SIG-M5 treated with dmso at 0.1 percent for 504 hours (cell line): Measurements from ENCODE around the gene NRP1.
A peak's percentile ranks its signal among the peaks of the same experiment; 100 is the strongest.
"Not testable (repeated sequence)": the region's sequence is repeated elsewhere in the genome, so short reads cannot be mapped to it uniquely, and the experiment has no call there.

ENCODE experiments used
- DNase-seq: peaks from one replicate; lab custom pipeline; 2025; ENCODE audit not compliant: unreplicated experiment; lab: John Stamatoyannopoulos, UW

The NRP1 gene

DNA sequence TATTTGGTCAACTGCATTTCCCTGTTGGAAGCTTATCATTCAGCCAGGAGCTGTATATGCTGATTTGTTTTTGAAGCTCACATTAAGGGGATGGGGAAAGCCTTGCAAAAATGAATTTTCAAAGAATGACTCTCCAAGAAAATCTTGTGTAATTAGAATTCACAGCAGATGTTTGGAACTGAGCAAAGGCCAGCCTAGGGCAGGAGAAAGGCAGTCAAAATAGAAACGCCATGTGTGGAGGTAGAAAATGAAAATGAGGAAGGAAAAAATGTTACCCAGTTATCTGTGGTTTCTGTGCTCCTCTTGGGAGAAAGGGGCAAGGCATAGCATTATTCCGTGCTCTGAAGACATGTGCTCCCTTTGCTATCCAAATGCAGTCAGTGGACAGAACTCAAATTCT lies 93.5 kb downstream of the NRP1 start:
- DNase-seq, result peak; percentile 40

DNA sequence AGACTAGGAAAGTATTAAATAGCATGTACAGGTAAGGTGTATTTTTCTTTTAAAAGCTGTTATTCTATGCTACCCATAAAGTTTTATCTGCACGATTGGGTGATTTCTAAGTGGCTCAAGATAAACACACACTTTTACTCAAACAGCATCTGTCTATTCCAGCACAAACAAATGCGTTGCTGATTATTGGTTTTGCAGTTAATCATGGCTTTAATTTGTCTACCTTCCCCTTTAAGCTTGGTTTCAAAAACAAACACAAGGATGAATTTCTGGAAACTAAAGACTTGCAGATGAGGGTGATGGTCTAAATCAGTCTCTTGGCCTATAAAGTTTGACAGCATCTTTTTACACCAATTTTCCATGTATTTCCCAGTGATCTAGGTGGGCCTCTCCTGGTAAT lies 94.2 kb downstream of the NRP1 start:
- DNase-seq, result no peak

DNA sequence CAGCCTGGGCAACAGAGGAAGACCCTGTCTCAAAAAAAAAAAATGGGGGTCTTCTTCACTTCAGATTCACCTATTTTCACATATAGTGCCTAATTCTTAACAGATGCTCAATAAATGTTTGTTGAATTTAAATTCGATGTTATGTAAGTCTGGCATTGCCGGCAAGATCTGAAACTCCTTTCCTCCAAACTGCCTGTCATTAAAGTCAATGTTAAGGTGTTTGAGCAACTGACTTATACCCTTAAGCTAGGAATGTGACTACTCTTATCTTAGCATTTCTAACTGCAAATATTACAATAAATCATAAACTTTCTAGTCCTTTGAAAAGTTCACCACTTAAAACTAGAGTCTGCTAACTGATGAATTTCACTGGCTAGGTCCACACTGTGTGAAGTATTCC lies 95.2 kb downstream of the NRP1 start:
- DNase-seq, result no peak

DNA sequence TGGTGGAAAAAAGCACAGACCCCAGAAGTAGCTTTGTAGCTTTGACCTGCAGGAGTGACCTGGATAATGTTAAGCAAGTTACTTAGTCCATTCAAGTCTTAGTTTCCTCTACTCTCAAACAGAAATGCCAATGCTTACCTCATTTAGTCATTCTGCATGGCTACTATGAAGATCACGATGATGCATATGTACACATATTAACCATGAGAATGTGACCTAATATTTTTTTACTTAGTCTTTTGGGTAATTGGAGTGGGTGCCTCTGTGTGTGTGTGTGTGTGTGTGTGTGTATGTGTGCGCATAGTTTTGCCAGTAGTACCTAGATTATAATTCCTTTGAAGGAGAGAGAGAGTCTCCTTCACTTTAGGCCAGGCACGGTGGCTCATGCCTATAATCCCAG lies 95.8 kb downstream of the NRP1 start:
- no peak for DNase-seq

DNA sequence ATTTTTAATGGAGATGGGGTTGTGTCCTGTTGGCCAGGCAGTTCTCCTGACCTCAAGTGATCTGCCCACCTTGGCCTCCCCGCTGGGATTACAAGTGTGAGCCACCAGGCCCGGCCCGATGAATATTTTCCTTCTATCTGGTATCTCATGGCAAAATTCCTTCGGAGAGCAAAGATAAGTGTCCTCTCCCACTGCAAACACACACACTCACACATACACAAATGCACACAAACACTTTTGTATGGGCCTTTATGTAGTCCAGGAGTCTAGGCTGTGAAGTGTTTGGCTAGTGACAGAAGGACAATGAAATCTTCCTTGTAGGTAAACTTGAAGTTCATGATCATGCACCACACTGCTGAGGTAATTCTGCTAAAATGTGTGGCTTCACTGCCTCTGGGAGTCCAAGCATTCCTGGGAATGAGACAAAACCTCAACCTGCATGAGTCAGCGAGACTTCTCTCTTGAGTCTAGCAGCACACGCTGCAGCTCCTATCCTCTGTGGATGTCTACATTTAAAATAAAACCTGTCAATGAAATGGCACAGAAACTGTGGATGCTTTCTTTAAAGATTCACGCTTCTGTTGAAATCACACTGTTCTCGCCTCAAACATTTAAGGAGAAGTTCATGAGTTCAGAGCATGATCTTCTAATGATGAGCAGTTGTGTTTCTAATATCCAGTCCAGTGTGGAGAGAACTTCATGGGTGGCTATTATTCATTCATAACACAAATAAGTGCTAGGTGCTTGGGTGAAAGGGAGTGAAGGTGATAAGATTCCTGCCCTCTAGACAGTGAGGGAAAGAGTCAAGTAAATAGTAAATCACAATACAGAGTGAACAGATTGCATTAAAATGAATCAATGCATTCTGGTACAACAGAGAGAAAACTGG lies 96.5 kb downstream of the NRP1 start:
- DNase-seq, result peak; percentile 10

DNA sequence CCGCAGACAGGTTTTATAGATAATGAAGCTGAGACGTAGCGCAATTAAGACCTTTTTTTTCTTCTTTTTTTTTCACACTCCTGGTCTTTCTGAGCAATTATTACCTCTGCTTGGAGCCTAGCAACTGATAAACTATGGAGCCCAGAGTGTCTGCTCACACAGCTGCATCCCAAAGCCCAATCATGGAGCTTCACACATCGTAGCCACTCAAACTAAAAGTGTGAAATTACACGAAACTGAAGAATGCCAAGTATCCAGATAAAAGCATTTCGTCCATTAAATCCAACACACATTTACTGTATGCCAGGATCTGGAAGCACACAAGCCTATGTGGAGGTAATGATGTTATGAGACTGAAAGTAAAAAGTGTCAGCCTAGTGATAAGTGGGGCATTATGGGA lies 97.6 kb downstream of the NRP1 start:
- no peak for DNase-seq

DNA sequence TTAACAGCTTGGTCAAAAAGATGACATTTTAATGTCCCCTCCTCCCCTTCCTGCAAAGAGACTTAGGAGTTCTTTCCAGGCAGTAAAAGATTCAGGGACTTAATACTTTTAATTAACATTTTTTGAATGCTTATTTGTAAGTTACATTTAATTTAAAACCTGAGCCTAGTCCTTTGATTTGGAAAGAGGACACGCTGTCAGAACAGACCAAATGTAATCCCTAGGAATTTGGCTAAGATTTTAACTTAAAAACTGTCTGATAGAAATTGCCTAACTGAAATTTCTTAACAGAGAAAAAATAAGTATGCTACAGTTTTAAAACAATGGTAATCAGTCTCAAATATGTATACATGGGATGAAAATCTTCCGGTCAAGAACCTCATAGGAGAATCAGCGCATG lies 98.5 kb downstream of the NRP1 start:
- DNase-seq, result no peak

DNA sequence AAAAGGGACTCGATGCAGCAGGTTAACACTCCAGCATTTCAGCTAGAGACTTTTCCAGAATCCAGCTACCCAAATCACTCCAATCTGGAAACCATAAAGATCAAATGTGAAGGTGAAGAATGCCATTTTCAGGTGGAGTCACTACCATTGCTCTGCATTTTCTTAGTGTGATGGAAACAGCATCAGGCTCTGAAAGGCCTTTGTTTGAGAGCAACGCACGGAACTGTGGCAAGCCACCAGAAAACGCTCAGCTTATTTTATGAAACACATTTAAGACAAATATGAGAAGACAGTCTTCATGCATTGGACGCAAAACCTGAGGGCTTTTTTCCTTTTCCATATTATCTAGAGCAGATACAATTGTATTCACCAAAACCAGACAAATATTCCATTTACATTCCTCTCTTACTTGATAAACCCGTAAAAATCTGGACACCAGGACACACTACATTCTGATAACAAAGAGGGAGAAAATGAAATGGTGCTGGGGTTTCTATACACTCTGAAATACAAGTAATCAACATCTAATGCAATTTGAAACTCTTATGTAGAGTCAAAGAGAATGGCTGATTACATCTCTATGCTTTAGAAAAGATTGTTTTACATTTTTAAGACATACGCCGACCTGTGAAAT lies 99.1 kb downstream of the NRP1 start:
- DNase-seq, result no peak

DNA sequence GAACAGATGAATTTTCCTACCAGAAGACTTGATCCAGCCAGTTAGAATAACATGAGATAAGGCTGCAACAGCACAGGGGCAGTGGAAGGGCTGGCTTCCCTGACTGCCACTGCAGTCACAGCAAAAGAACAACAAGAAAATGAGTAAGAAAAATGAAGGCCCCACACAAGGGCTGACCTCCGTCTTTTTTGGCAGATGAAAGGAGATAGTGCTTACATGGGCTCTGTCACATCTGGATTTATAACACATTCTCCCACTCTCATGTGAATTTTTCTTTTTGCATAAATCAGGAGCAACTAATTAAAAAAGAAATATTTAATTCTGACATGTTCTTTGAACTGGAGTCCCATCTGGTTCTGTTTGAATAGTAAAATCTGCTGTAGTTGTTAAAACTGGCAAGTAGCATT lies 99.6 kb downstream of the NRP1 start:
- DNase-seq, result no peak

DNA sequence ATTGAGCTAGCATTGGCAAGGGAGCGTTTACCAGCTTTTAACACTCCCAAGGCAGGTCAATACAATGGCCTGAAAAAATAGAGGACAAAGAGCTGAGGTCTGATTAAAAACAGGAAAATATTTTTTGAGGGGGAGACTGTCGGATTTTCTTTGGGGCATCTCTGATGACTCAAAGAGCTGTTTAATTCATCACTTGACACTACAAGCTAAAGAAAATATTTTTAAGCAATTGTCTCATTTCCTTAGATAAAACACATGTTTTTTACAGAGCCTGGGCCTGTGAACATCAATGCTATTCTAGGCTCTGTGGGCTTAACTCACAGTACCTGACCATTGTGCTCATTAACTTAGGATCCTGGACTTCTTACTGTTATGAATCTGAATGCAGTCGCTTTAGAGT lies 100.8 kb downstream of the NRP1 start:
- DNase-seq, result no peak

DNA sequence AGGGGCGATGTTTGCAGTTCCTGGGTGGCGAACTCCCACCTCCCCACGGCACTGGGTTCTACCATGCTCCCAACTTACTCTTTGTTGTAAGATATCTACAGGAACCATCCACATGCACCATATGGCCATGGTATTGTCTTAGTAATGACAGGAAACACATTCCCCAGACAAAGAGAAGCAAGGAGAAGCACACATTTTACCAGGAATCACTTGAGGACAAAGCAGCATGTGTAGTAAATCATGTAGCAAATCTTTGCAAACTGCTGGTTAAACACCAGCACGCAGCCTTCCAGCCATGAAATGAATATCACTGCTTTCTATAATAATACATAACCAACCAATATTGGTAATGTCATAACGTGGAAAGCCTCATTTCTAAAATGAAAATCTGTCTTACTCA lies 101.2 kb downstream of the NRP1 start:
- no peak for DNase-seq

DNA sequence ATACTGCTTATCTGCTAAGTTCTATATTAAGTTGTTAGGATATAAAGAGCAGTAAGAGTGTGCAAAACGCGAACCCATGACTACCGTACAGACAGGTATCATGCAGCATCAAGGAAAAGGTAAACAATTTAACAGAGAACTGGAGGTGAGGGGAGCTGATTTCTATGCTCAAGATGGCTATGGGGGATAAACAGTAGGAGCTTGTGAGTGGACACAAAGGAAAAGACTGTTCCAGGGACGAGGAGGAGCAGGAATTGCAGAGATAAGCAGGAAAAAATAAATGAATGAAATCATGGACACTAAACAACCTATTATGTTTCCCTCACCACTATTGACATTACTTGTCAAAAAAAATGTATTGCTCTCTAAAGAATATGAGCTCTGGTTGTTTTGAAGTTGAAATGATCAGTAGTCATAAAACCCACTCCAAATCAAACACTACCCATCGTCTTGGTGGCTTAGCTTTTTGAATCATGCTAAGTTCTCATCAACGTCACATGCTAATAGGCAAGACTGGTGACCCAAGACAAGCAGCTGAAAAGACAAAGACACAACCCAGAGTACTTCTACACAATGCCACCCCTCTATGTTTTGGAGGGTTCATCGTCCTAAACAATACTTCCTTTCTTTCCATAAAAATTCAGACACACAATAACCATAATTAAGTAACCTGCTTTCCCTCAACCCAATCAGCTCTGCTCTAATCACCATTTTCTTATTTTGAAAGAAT lies 102.7 kb downstream of the NRP1 start:
- no peak for DNase-seq

DNA sequence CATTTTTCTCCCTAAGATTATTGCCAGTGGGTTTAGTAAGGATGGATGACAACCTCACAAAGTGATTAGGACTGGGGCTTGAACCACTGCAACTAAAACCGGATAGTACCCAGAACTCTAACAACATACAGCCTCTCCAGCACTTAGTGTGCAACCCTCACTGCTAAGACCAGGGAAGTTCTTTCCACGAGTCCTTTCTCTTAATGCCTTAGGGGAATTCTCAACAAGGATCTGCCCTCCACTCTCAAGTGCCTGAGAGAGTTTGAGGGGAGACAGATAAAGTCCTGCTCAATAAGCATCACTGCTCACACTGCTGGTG lies 104.6 kb downstream of the NRP1 start:
- no peak for DNase-seq

DNA sequence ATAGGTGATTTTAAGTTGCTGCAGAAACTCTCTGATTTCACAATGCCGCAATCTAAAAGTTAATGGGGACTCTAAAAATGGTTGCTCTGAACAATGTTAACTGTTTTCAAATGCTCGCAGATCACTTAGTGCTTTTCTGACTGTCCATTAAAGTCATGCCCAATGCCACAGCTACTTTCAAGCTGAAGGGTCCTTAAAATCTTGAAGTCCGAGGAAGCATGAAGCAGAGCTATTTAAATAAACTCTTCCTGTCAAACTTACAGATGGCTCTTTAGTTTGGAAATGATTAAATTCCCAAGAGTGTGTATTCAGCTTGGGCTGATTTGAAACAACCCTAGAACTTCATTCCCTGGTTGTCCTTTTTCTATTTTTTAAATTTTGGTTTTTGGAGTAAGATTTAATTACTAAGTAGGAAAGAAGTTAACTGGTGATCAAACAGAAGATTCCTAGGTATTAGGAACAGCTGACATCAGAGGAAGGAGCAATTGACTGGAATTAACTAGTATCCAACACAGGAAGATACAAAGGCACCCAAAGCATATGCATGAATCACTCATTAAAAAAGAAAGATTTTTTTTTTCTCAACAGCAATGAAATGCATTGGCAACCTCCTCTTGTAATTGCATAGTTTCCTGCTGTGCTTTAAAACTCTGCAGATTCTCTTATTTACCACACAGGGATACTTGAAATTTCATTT lies 105.1 kb downstream of the NRP1 start:
- DNase-seq, result no peak

DNA sequence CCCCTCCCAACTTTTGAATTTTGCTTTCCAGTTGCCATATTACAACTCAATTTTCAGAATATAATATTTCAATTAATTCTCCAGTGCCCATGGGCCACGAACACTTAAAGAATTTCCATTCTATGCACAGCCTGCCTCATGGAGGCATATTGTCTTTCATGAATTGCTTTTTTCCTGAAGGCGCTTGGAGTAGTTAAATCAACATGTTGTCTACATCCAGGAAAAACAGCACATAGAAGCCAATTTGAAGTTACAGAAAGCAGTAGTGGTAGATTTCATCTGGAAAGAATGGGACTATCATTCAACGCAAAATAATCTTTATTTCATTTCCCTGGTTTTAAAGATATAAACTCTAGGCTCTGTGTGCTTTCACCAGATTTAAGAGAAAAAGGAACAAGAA lies 106.0 kb downstream of the NRP1 start:
- DNase-seq, result no peak

DNA sequence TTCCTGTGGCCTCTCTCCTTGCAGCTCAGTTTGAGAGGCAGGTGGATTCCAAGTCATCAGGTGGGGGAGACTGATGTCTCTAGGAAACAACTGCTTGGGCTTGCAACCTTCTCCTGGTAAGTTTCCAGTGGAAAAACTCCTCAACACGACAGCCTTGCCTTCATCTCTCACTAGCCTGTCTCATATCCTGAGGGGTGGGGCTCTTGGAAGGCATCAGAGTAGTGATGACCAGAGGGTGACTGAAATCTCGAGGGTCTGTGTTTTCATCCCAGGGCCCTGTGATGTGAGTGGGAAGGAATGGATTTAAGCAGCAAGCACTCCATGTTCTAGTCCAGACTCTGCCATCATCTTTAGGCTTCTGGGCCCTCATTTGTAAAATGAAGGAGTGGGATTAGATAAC lies 107.0 kb downstream of the NRP1 start:
- no peak for DNase-seq

DNA sequence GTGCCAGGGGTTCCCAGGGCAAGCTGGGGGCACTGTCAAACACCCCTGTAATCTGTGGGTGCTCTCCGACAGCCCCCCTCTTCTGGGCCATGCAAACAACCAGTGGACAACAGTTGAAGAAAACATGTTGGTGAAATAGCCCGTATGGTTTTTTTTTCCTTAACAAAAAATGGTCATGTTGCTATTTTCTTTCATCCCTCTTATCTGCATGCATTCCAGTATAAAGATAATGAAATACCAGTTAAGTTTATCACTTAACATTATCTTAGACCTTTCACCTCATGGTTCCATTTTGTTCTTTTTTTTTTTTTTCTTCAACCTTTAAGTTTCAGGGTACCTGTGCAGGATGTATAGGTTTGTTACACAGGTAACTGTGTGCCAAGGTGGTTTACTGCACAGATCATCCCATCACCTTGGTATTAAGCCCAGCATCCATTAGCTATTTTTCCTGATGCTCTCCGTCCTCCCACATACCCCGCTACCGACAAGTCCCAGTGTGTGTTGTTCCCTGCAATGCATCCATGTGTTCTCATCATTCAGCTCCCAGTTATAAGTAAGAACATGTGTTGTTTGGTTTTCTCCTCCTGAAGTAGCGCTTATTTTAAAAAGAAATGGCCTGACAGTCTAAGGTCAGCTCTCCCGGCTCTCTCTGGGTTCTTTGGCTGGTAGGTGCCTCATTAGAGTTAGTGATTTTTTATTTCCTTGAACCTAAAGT lies 110.1 kb downstream of the NRP1 start:
- DNase-seq, result no peak

DNA sequence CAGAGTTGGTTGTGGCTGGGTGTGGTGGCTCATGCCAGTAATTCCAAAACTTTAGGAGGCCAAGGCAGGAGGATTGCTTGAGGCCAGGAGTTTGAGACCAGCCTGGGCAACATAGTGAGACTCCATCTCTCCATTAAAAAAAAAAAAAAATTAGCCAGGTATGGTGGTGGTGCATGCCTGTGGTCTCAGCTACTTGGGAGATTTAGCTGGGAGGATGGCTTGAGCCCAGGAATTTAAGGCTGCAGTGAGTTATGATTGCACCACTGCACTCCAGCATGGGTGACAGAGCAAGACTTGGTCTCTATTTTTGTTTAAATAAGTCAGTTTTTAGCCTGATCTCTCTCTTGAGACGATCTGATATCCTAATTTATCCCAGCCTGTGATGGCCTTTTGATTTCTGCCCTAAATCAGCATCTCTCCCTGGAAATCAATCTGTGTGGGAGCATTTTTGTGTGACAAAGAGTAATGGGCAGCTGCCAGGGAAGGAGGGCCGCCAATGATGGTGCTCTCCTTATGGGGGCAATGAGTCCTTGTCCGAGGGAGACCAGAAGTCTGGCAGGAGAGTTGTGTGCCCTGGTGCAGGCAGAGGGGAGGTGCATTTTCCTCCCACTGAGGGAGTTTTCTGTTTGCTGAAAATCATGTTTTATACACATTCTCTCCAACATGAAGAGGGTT lies 111.0 kb downstream of the NRP1 start:
- DNase-seq, result no peak

DNA sequence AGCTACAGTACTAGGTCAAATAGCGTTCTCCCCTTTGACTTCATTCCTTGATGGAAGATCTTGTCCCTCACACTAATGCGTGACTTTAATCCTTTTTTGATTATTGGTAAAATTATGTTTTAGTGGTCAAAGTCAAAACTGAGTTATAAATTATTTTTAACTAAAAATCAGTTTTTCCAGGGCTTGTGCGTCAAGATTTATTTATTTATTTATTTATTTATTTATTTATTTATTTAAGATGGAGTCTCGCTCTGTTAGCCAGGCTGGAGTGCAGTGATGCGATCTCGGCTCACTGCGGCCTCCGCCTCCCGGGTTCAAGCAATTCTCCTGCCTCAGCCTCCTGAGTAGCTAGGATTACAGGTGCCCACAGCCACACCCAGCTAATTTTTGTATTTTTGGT lies 112.2 kb downstream of the NRP1 start:
- DNase-seq, result not testable (repeated sequence)

DNA sequence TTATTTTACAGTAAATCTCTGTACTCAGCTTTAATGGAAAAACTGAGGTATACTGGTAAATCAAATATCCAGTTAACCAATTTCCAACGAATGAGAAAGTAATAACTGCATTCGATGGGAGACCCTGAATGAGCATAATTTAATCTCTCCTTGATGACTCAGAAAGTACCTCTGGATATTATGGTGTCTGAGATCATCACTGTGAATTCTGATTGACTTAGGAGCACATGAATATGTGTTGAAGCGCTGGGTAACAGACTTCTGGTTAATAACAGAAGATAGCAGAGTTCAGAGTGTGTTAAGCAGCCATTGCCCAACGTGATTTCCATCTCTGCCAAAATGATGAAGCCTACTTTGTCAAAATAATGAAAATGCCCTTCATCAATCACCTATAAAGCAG lies 116.6 kb downstream of the NRP1 start:
- DNase-seq, result no peak
